NCI-H524 (cell line): ENCODE data around the gene SCYGR7.
A peak's percentile ranks its signal among the peaks of the same experiment; 100 is the strongest.
"Not testable (repeated sequence)": the region's sequence is repeated elsewhere in the genome, so short reads cannot be mapped to it uniquely, and the experiment has no call there.

Experiments used
- DNase-seq, 2 experiments: peaks; one replicate each; lab custom pipeline; 2025; lab: John Stamatoyannopoulos, UW

SCYGR7 gene, protein sequence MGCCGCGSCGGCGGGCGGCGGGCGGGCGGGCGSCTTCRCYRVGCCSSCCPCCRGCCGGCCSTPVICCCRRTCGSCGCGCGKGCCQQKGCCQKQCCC

DNA sequence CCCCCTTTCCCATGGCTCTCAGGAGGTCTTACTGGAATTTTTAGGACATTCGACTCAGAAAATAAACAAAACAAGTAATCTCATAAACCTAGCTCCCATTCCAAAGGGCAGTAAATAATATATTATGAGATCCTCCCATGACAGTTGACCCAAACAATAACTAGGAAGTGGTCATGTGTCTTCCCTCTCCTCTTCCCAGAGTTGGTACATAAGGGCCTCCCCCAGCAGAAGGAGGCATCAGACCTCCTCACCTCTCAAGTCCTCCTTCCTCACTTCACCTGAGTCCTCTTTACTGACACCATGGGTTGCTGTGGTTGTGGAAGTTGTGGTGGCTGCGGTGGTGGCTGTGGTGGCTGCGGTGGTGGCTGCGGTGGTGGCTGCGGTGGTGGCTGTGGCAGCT is at the start of gene SCYGR7:
SCYGR7 (plus strand) TSS at position 301 of the 400 bp plus-strand sequence; CDS start at position 301, 0 bp downstream.
- DNase-seq, result no peak

GRCh38 chr2:227684258-227684657 is 43.9 kb upstream of the SCYGR7 start:
- DNase-seq, result no peak

- DNase-seq, result no peak
Observed at GRCh38 chr2:227687189-227687588, 40.9 kb upstream of the SCYGR7 start.

- DNase-seq, result no peak
Observed at GRCh38 chr2:227696990-227697679, 31.0 kb upstream of the SCYGR7 start.

DNA sequence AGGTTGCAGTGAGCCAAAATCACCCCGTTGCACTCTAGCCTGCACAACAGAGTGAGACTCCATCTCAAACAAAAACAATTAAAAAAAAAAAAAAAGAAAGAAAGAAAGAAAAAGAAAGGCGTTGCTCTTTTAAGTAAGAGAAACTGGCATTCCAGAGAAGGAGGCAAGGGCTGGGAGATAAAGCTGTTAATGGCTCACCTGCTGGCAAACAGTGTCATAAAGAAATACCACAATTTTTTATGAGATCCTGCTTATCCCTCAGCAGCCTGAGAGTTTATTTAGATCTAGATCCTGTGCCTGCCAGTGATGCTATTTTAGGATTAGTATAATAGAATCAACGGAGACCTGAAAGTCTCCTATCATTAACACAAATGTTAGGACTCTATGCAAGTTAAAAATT is 26.6 kb upstream of the SCYGR7 start:
- no peak for DNase-seq

- no peak for DNase-seq
Observed at GRCh38 chr2:227703280-227703732, 24.8 kb upstream of the SCYGR7 start.

DNA sequence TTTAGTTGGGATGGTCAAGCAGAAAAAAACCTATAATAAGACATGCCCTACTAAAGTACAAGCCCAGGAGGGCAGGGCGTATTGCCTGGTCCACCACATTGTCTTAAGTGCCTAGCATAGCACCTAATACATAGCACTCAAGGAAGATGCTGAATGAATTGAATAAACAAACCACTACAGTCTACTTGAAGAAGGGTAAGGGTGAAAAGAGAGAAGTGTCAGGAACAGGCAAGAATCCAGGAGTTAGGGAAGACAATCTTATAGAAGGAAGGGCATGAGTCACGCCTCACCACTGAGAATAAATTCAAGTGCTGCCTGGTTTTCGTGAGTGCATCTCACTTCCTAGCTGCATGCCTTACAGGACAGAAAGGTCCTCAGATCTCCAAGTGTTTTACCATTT is 24.2 kb upstream of the SCYGR7 start:
- no peak for DNase-seq

- DNase-seq, result no peak
Observed at GRCh38 chr2:227706859-227707258, 21.3 kb upstream of the SCYGR7 start.

GRCh38 chr2:227707390-227707789 is 20.7 kb upstream of the SCYGR7 start:
- no peak for DNase-seq

GRCh38 chr2:227710986-227711385 is 17.1 kb upstream of the SCYGR7 start:
- no peak for DNase-seq

DNA sequence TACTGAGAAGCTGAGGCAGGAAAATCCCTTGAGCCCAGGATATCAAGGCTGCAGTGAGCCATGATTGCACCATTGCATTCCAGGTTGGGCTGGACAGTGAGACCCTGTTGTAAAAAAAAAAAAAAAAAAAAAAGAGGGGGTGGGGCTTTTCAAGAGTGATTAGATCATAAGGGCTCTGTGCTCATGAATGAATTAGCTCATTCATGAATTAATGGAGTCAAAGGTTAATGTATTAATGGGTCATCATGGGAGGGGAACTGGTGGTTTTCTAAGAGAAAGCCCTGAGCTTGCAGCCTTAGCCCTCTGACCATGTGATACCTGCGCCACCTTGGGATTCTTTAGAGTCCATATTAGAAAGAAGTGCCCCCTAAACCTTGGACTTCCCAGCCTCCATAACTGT is 14.8 kb upstream of the SCYGR7 start:
- no peak for DNase-seq

DNA sequence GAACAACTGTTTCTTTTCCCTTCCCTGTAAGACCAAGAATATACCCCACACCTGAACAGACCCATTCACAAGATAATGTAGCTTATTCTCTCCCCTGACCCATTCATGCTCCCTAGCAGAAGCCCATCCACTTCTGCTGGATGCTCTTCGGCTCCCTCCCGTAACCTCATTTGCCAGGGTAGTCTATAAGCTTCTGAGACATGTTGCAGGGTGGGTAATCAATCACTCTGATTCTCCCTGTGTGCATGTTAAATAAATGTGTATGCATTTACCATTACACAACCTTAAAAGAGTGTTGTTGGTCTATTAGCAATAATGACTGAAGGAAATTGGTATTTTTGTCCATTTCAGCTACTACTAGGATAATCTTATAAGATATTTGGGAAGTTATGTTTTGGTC is 11.6 kb upstream of the SCYGR7 start:
- no peak for DNase-seq

DNA sequence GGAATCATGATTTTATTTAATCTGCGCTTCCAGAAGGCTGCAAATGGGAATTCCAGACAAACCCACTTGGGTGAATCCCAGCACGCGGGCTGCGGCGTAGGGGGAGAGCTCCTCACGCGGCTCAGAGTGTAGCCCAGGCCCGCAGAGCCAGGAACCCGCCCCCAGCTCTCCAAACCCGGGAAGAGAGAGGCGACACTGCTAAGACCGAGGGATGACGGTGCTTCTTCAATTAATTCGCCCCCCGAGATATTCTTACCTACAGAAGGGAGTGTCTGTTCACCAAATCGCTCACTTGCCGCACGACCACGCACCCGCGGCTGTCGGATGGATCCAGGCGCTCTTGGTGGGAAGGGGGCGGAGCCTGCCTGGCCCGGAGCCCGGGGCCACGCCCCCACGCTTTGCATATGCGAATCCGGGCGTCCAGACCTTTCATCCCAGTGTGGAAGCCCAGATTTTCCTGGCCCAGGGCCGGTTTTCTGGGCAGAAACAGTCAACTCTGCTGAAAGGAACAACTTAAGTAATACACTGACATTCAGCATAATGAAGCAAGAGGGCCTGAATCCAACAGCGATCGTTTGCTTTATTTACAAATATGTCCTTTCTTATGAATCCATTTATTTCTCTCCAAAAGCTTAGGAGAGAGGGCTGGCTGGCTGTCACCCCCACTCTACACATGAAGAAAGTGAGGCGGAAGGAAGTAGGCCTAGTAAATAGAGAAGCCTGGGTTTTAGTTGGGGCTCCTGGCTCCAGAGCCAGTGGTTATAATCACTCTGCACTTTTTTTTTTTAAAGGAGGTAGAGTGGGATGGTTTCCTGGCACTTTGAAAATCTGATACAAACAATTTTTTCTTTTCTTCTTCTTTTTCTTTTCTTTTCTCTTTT is 10.2 kb upstream of the SCYGR7 start, which contains the start of gene SLC19A3:
SLC19A3 (minus strand) TSS at position 342 of the 881 bp plus-strand sequence. CDS start 15,710 bp downstream, outside the sequence.
- DNase-seq, result peak; percentile 46 to 78

- DNase-seq, result no peak
Observed at GRCh38 chr2:227719641-227720040, 8.5 kb upstream of the SCYGR7 start.

GRCh38 chr2:227720680-227721079 is 7.5 kb upstream of the SCYGR7 start:
- no peak for DNase-seq

DNA sequence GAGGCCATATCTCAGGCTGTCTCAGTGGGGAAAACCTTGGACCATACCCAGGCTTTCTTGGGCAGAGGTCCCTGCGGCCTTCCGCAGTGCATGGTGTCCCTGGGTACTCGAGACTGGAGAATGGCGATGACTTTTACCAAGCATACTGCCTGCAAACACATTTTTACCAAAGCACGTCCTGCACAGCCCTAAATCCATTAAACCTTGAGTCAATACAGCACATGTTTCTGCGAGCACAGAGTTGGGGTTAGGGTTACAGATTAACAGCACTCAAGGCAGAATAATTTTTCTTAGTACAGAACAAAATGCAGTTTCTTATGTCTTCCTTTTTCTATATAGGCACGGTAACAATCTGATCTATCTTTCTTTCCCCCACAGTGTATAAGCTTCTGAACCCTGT is 5.3 kb upstream of the SCYGR7 start:
- DNase-seq, result not testable (repeated sequence)

DNA sequence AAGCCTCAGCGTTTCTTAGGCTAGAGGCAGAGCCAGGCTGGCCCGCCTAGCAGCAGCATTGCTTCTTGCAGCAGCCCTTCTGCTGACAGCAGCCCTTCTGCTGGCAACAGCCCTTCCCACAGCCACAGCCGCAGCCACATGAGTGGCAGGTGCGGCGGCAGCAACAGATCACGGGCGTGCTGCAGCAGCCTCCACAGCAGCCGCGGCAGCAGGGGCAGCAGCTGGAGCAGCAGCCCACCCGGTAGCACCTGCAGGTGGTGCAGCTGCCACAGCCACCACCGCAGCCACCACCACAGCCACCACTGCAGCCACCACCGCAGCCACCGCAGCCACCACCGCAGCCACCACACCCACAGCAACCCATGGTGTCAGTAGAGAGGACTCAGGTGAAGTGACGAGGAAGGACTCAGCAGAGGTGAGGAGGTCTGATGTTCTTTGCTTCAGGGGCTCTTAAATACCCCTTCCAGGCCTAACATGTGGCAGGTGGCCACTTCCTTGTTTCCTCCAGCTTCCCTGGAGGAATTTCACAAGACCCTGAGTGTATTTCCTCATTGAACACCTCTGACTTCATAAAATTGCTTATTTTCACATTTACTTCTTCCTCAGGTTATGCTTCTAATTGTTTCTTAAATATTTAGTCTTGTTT is 3.6 kb upstream of the SCYGR7 start, which contains the start of gene SCYGR6:
SCYGR6 (minus strand) TSS at position 364 of the 646 bp plus-strand sequence; CDS start at position 364, 0 bp downstream.
- peak in 1 of 2 experiments; percentile 11 for DNase-seq

- no peak for DNase-seq
Observed at GRCh38 chr2:227739351-227739750, 11.2 kb downstream of the SCYGR7 start.

- not testable (repeated sequence) for DNase-seq
Observed at GRCh38 chr2:227740705-227741104, 12.6 kb downstream of the SCYGR7 start.

GRCh38 chr2:227745594-227745993 is 17.5 kb downstream of the SCYGR7 start, which contains the start of gene SCYGR8:
TSS of gene SCYGR8 (plus strand) at chr2:227745894. CDS start at chr2:227745894, 0 bp downstream.
- DNase-seq, result no peak

GRCh38 chr2:227748079-227748478 is 19.9 kb downstream of the SCYGR7 start:
- DNase-seq, result no peak

DNA sequence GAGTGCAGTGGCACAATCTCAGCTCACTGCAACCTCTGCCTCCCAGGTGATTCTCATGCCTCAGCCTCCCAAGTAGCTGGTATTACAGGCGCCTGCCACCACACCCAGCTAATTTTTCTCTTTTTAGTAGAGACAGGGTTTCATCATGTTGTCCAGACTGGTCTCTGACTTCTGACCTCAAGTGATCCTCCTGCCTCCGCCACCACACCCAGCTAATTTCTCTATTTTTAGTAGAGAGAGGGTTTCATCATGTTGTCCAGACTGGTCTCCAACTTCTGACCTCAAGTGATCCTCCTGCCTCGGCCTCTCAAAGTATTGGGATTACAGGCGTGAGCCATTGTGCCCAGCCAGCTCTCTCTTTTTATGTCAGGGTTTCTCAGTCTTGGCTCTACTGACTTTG is 28.1 kb downstream of the SCYGR7 start:
- DNase-seq, result not testable (repeated sequence)
